K562 (cell line): ENCODE measurements around the gene VKORC1. TPM values are rescaled to one million over a fixed set of nuclear protein-coding genes. Genes with fewer than 3 reads are reported as not detected.

Experiments used
- ATAC-seq: fragments of 200-7000 bp; cut with Tn5 transposase; 3 replicates; pipeline ENCODE4 v1.9.1; 2020; ENCODE audit warnings: moderate library complexity
- BruUV-seq: library from RNA; stranded (reverse); fragments of 400-500 nt; replicated peaks from 2 replicates; lab custom pipeline; 2021; lab: Mats Ljungman, UMichigan
- CTCF ChIA-PET: fragments of 300-600 bp; formaldehyde crosslinking; extraction: SDS; loops from one replicate; lab custom pipeline; 2021; ENCODE audit warnings: low intra/inter-chr PET ratio; lab: Yijun Ruan, JAX
- POLR2A ChIA-PET: fragments of 300-600, 350-650 bp; sonication (Branson Sonifier 250); formaldehyde crosslinking; extraction: SDS; loops from one replicate; lab custom pipeline; 2021; ENCODE audit warnings: antibody characterized with exemption, inconsistent platforms; lab: Yijun Ruan, JAX
- DNase-seq, 4 experiments: peaks; one replicate each; pipeline versions ENCODE4 v3.0.0 to v3.0.0-alpha.2; 2011 to 2018; ENCODE audit warnings: low spot score in 3 of 4, mixed read lengths in 3 of 4; ENCODE audit errors: extremely low read depth in 1 of 4
- FAIRE-seq: peaks from 2 replicates; lab custom pipeline; 2011; peaks lifted over from hg19 to GRCh38; lab: Jason Lieb, UNC
- H2AFZ ChIP-seq: 2 replicates; pipeline ENCODE4 v1.6.0; 2011; ENCODE audit warnings: low read depth, low read length, control low read depth, inconsistent platforms
- H3K27ac ChIP-seq: fragments of 200-600 bp; 3 replicates; pipeline ENCODE4 v1.8.0; 2011; ENCODE audit warnings: low read depth, mild to moderate bottlenecking, control low read depth, inconsistent platforms, low read length, moderate library complexity, mixed read lengths; ENCODE audit errors: extremely low read depth
- H3K27me3 ChIP-seq, 2 experiments: fragments of 300-600 bp in 1 of 2; 2 replicates in 1 of 2; 3 replicates in 1 of 2; pipeline versions ENCODE4 v1.6.0 to v1.8.0; 2011; ENCODE audit warnings: inconsistent platforms in 2 of 2, low read length in 2 of 2, mild to moderate bottlenecking in 1 of 2, mixed read lengths in 1 of 2, moderate library complexity in 1 of 2; ENCODE audit not compliant: control insufficient read depth in 2 of 2, insufficient read depth in 2 of 2
- H3K36me3 ChIP-seq: fragments of 300-600 bp; 3 replicates; pipeline ENCODE4 v1.8.0; 2011; ENCODE audit warnings: mild to moderate bottlenecking, low read length, inconsistent platforms; ENCODE audit not compliant: control insufficient read depth, insufficient read depth
- H3K4me1 ChIP-seq, 2 experiments: fragments of 200-600 bp in 1 of 2; replicated peaks in 1 of 2; 2 replicates in 1 of 2; 3 replicates in 1 of 2; pipeline versions ENCODE4 v1.5.1 to v1.8.0; 2011; ENCODE audit warnings: inconsistent platforms in 2 of 2, low read length in 2 of 2, mild to moderate bottlenecking in 1 of 2, mixed read lengths in 1 of 2, moderate library complexity in 1 of 2; ENCODE audit not compliant: control insufficient read depth in 2 of 2, insufficient read depth in 2 of 2
- H3K4me2 ChIP-seq: 2 replicates; pipeline ENCODE4 v1.6.1; 2011; ENCODE audit warnings: low read length, control low read depth, inconsistent platforms, mixed read lengths; ENCODE audit not compliant: insufficient read depth
- H3K4me3 ChIP-seq: fragments of 200-600 bp; sonication (generic), shearing (Covaris generic); 2 replicates; pipeline ENCODE4 v1.5.1; 2016; ENCODE audit warnings: control low read depth, inconsistent platforms
- H3K79me2 ChIP-seq: fragments of 200-600 bp; 3 replicates; pipeline ENCODE4 v1.8.0; 2011; ENCODE audit warnings: low read length, inconsistent platforms; ENCODE audit not compliant: control insufficient read depth, insufficient read depth
- H3K9ac ChIP-seq, 2 experiments: 2 replicates each; pipeline versions ENCODE4 v1.6.0 to v1.6.1; 2011; ENCODE audit warnings: low read depth in 2 of 2, low read length in 2 of 2, control low read depth in 1 of 2, inconsistent platforms in 1 of 2, mild to moderate bottlenecking in 1 of 2, mixed read lengths in 1 of 2; ENCODE audit not compliant: insufficient read depth in 1 of 2
- H3K9me1 ChIP-seq: one replicate; pipeline ENCODE4 v1.6.0; 2011; ENCODE audit warnings: inconsistent platforms, mild to moderate bottlenecking, low read length, moderate library complexity; ENCODE audit not compliant: control insufficient read depth, insufficient read depth
- H3K9me3 ChIP-seq: replicated peaks from 2 replicates; pipeline ENCODE4 v1.5.1; 2011; ENCODE audit warnings: low read depth, low read length, inconsistent platforms; ENCODE audit not compliant: control insufficient read depth, insufficient read depth
- H4K20me1 ChIP-seq: replicated peaks from 2 replicates; pipeline ENCODE4 v1.6.1; 2011; ENCODE audit warnings: low read length, inconsistent platforms, mixed read lengths; ENCODE audit not compliant: control insufficient read depth, insufficient read depth
- ATF7 ChIP-seq: fragments of 450-650 bp; IDR thresholded peaks from 2 replicates; pipeline ENCODE4 v1.7.1; 2014; ENCODE audit warnings: mild to moderate bottlenecking, moderate library complexity
- GABPA ChIP-seq: fragments of 200-800 bp; sonication (Bioruptor generic); conservative IDR thresholded peaks from 2 replicates; pipeline ENCODE4 v1.6.1; 2016; ENCODE audit warnings: low read depth, missing genetic modification characterization, missing compliant biosample characterization
- KHSRP ChIP-seq: fragments of 450-650 bp; IDR thresholded peaks from 2 replicates; pipeline ENCODE4 v1.6.1; 2017
- MTA2 ChIP-seq: fragments of 450-650 bp; IDR thresholded peaks from 2 replicates; pipeline ENCODE4 v1.6.1; 2016; ENCODE audit warnings: low read depth
- NEUROD1 ChIP-seq: fragments of 150-350 bp; IDR thresholded peaks from 2 replicates; pipeline ENCODE4 v1.6.1; 2014; ENCODE audit warnings: borderline replicate concordance, low read length, low read depth; ENCODE audit not compliant: partially characterized antibody
- POLR2AphosphoS2 ChIP-seq: IDR thresholded peaks from 2 replicates; pipeline ENCODE4 v1.6.1; 2012; ENCODE audit warnings: low read length, improper control_type of control experiment
- POLR2G ChIP-seq: fragments of 200-400 bp; formaldehyde crosslinking; IDR thresholded peaks from 2 replicates; pipeline ENCODE4 v1.6.1; 2017; ENCODE audit warnings: low read depth, mild to moderate bottlenecking, antibody characterized with exemption, low read length, moderate library complexity
- ZFP30 ChIP-seq: fragments of 250-450 bp; sonication (Bioruptor Pico); IDR thresholded peaks from 2 replicates; pipeline ENCODE4 v1.8.0; 2022; ENCODE audit warnings: moderate library complexity, mild to moderate bottlenecking, inconsistent platforms, borderline replicate concordance
- ZNF384 ChIP-seq: IDR thresholded peaks from 2 replicates; pipeline ENCODE4 v1.6.1; 2012; ENCODE audit warnings: low read depth, low read length, improper control_type of control experiment
- ZNF41 ChIP-seq: fragments of 250-450 bp; sonication (Bioruptor Pico); conservative IDR thresholded peaks from 2 replicates; pipeline ENCODE4 v1.4.0; 2020; ENCODE audit warnings: mild to moderate bottlenecking
- ZNF551 ChIP-seq: fragments of 250-450 bp; sonication (Bioruptor Pico); IDR thresholded peaks from 2 replicates; pipeline ENCODE4 v1.5.0; 2021; ENCODE audit warnings: mild to moderate bottlenecking, moderate library complexity
- WGBS: fragments of 100-300 bp; shearing (Covaris generic); methylation state at CpG from one replicate; pipeline ENCODE4 v1.1.6; 2016; ENCODE audit warnings: low coverage, mixed read lengths; ENCODE audit not compliant: insufficient coverage; ENCODE audit errors: missing lambda C conversion rate; 5-methylcytosine and 5-hydroxymethylcytosine counted together
- in situ Hi-C: fragments of 300-500 bp; cut with MboI; formaldehyde crosslinking; loops from 4 replicates; pipeline ENCODE4 v1.15.0; 2018; ENCODE audit warnings: inconsistent platforms, mixed read lengths
- intact Hi-C: fragments of 100-400 bp; cut with micrococcal nuclease; formaldehyde crosslinking; loops from 2 replicates; pipeline ENCODE4 v1.14.2; 2022
- polyA plus RNA-seq, 8 experiments: library from polyadenylated mRNA; depleted of rRNA in 4 of 8; stranded (reverse) in 5 of 8; unstranded in 3 of 8; fragments of >200 nt; fragmentation: Nextera tagmentation in 2 of 8; fragmentation: Illumina TruSeq in 1 of 8; extraction: Ambion mirVana in 2 of 8; extraction: Trizol in 1 of 8; gene quantifications; 2 replicates each; pipeline versions ENCODE4 v1.2.1 to v1.2.3, GENCODE V29; 2011 to 2014; ENCODE audit warnings: inconsistent platforms in 1 of 8, missing spikeins in 1 of 8
- total RNA-seq, 7 experiments: library from RNA; depleted of rRNA in 6 of 7; stranded (reverse); fragments of >200 nt in 6 of 7; fragmentation: Illumina TruSeq in 2 of 7; extraction: Trizol in 2 of 7; gene quantifications; 2 replicates each; pipeline versions ENCODE4 v1.2.1 to v1.2.3, GENCODE V29; 2011 to 2021; ENCODE audit warnings: low replicate concordance in 1 of 7
- TF ChIP-seq, protein P1 (sequence below): IDR thresholded peaks from 3 replicates; pipeline ENCODE4 v1.6.1; 2011; ENCODE audit warnings: borderline replicate concordance, mild to moderate bottlenecking, moderate library complexity; ENCODE audit not compliant: insufficient read length; ENCODE audit errors: extremely low read depth
- TF ChIP-seq, protein P2 (sequence below): sonication (generic); formaldehyde crosslinking; IDR thresholded peaks from 2 replicates; pipeline ENCODE4 v1.8.0; 2022; ENCODE audit warnings: mild to moderate bottlenecking, missing genetic modification reagents
- TF ChIP-seq, protein P3 (sequence below): fragments of 450-650 bp; formaldehyde crosslinking; IDR thresholded peaks from 2 replicates; pipeline ENCODE4 v1.4.0; 2020; ENCODE audit warnings: mild to moderate bottlenecking
- TF ChIP-seq, protein P4 (sequence below): IDR thresholded peaks from 2 replicates; pipeline ENCODE4 v1.6.1; 2011; ENCODE audit not compliant: insufficient read length; ENCODE audit errors: extremely low read depth
- TF ChIP-seq, protein P5 (sequence below): fragments of 250-450 bp; sonication (Bioruptor Pico); IDR thresholded peaks from 2 replicates; pipeline ENCODE4 v1.8.0; 2022; ENCODE audit warnings: moderate library complexity, mild to moderate bottlenecking, inconsistent platforms

VKORC1 gene
- total and polyA plus RNA-seq, 9 of the 15 experiments (the other 6 are each of a cell fraction or from before 2014, with no cell fraction given) = 30.0 to 119 (median 62.1) TPM

DNA sequence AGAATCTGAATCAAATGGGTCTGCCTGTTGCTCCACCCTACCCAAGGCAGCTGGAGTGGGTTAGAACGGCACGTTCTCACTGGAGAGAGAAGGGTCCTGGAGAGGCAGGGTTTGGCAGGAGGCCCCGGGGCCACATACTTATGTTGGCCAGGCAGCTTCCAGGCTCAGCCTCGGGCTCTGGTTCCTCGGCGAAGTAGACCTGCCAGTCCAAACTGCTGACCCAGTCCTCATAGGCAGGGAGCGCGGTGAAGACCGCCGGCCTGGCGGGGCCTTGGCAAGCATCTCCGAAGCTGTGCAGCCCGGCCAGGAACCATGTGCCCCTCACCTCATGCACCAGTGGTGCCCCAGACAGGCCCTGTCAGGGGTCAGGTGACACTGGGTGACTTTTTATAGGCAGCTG lies 10.6 kb downstream of the VKORC1 start (continued):
- TF ChIP-seq, protein P1, sequence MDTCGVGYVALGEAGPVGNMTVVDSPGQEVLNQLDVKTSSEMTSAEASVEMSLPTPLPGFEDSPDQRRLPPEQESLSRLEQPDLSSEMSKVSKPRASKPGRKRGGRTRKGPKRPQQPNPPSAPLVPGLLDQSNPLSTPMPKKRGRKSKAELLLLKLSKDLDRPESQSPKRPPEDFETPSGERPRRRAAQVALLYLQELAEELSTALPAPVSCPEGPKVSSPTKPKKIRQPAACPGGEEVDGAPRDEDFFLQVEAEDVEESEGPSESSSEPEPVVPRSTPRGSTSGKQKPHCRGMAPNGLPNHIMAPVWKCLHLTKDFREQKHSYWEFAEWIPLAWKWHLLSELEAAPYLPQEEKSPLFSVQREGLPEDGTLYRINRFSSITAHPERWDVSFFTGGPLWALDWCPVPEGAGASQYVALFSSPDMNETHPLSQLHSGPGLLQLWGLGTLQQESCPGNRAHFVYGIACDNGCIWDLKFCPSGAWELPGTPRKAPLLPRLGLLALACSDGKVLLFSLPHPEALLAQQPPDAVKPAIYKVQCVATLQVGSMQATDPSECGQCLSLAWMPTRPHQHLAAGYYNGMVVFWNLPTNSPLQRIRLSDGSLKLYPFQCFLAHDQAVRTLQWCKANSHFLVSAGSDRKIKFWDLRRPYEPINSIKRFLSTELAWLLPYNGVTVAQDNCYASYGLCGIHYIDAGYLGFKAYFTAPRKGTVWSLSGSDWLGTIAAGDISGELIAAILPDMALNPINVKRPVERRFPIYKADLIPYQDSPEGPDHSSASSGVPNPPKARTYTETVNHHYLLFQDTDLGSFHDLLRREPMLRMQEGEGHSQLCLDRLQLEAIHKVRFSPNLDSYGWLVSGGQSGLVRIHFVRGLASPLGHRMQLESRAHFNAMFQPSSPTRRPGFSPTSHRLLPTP = no peak
- no peak for TF ChIP-seq NEUROD1

DNA sequence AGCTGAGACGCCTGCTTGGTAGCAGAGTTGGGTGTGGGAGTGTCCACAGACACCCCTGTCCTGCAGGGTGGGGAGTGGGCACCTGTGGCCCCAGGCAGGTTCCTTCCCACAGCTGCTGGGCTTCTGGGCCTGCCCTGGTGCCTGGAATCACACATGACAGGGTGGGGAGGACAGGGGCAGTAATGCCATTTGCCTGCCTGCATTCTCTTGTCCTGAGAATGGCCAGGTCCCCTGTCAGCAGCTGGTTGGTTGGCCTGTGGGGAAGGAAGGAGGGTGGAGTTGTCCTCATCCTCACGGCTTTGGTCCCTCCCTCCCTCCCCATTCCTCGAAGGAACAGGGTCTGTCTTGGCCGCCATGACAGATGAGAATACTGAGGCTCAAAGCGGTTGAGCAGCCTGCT lies 11.0 kb downstream of the VKORC1 start:
- Histone ChIP-seq H3K79me2 (peaks cover 5% of the 10 kb centered on the region; the same call in 2 of the 3 replicates), H3K9me3 (no peaks in the 10 kb centered on the region), H3K9me1 (no peaks in the 10 kb centered on the region), H3K27me3 (no peaks in the 10 kb centered on the region), H4K20me1 (0 out of 2 replicates have a peak, but pooled peaks cover 5% of the 10 kb centered on the region), H3K4me2 (no peak overlapping the region), H3K36me3 (peaks cover 63% of the 10 kb centered on the region; the same call in 2 of the 3 replicates), H3K4me3 (no peak overlapping the region), H2AFZ (no peak overlapping the region), H3K9ac (peak overlapping the region in 1 of 2 experiments; percentile 28; a peak in 1 of 4 replicates), H3K4me1 (peaks cover 0 to 81% of the 10 kb centered on the region in 2 experiments; a peak in 3 of 5 replicates), H3K27ac (no peak overlapping the region)
- DNase-seq (no peak), ATAC-seq (no peak), FAIRE-seq (no peak)
- no TSS peak for BruUV-seq
- WGBS = 80% methylated on average over 3 of the region's 5 CpGs
- ChIA-PET POLR2A (interaction anchor here (1.0 to 2.5 kb wide), 3 partner anchors 11 to 97 kb away, joined by 3 to 15 read pairs (median 5); partner anchors contain the start of gene VKORC1), CTCF (no interaction called here)
- in situ Hi-C loops (no loop called here), intact Hi-C loops (no loop called here)
- TF ChIP-seq ZNF384 (no peak), MTA2 (no peak), ATF7 (no peak), ZNF41 (CRISPR knock-in tag) (no peak), POLR2G (peak; percentile 35; the same call in 1 of the 2 replicates), ZNF551 (CRISPR knock-in tag) (no peak), ZFP30 (CRISPR knock-in tag) (no peak), KHSRP (no peak), POLR2AphosphoS2 (peak; percentile 19; the same call in 1 of the 2 replicates), GABPA (tag) (no peak)
- TF ChIP-seq, protein P2, sequence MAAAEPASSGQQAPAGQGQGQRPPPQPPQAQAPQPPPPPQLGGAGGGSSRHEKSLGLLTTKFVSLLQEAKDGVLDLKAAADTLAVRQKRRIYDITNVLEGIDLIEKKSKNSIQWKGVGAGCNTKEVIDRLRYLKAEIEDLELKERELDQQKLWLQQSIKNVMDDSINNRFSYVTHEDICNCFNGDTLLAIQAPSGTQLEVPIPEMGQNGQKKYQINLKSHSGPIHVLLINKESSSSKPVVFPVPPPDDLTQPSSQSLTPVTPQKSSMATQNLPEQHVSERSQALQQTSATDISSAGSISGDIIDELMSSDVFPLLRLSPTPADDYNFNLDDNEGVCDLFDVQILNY (CRISPR knock-in tag) = no peak
- TF ChIP-seq, protein P3, sequence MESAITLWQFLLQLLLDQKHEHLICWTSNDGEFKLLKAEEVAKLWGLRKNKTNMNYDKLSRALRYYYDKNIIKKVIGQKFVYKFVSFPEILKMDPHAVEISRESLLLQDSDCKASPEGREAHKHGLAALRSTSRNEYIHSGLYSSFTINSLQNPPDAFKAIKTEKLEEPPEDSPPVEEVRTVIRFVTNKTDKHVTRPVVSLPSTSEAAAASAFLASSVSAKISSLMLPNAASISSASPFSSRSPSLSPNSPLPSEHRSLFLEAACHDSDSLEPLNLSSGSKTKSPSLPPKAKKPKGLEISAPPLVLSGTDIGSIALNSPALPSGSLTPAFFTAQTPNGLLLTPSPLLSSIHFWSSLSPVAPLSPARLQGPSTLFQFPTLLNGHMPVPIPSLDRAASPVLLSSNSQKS (CRISPR knock-in tag) = no peak
- TF ChIP-seq, protein P4, sequence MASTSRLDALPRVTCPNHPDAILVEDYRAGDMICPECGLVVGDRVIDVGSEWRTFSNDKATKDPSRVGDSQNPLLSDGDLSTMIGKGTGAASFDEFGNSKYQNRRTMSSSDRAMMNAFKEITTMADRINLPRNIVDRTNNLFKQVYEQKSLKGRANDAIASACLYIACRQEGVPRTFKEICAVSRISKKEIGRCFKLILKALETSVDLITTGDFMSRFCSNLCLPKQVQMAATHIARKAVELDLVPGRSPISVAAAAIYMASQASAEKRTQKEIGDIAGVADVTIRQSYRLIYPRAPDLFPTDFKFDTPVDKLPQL = no peak
- TF ChIP-seq, protein P5, sequence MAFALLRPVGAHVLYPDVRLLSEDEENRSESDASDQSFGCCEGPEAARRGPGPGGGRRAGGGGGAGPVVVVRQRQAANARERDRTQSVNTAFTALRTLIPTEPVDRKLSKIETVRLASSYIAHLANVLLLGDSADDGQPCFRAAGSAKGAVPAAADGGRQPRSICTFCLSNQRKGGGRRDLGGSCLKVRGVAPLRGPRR (CRISPR knock-in tag) = no peak
